Measurements from ENCODE around the gene RND1. TPM values are rescaled to one million over a fixed set of nuclear protein-coding genes. Genes with fewer than 3 reads are reported as not detected.
A peak's percentile ranks its signal among the peaks of the same experiment; 100 is the strongest.

RND1 gene
- total and polyA plus RNA-seq, 2 of the 13 experiments (the other 11 are each of a cell fraction or from before 2014, with no cell fraction given) = 1.8 to 1.9 TPM

DNA sequence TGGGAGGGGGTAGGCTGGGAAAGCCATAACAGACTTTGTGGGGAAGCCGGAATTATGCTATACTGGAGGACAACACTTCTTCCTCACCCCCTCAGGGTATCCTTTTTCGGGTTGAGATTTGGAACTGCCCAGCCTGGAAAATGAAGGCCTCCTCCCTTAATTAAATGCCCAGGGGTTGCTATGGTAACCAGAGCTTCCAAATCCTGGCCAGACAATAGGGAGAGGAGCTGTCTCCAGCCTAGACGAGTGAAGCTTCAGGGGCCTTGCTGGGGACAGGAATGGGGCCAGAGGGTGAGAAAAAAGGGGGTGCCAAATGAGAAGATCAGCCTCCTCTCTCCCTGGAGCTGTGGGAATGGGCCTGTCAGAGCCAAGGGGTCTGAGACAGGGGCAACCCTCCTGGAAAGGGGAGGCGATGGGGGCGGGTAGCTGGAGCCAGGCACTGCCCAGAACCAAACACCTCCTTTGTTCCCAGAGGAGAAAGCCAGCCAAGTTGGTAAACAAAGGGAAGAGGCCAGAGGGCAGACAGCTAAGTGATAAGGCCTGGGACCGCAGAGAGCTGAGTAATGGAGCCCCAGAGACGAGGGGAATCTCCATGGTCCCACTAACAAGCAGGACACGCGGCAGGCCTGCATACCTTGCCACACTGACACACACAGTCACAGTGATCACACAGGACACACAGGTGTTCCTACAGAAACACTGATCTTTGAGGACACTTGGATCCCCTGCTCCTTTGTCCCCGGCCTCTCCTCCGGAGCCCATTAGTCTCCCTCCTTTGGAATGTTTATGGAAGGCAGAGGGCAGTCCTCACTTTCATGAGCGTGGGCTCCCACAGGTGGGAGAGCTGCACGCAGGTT lies 17.9 kb upstream of the RND1 start (continued):
- TF ChIP-seq, protein P1, sequence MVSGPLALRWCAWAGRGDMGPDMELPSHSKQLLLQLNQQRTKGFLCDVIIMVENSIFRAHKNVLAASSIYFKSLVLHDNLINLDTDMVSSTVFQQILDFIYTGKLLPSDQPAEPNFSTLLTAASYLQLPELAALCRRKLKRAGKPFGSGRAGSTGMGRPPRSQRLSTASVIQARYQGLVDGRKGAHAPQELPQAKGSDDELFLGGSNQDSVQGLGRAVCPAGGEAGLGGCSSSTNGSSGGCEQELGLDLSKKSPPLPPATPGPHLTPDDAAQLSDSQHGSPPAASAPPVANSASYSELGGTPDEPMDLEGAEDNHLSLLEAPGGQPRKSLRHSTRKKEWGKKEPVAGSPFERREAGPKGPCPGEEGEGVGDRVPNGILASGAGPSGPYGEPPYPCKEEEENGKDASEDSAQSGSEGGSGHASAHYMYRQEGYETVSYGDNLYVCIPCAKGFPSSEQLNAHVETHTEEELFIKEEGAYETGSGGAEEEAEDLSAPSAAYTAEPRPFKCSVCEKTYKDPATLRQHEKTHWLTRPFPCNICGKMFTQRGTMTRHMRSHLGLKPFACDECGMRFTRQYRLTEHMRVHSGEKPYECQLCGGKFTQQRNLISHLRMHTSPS (CRISPR knock-in tag; IDR thresholded peaks at IDR 0.05; ENCODE audit: low read depth) = no peak
- no peak for TF ChIP-seq RERE (CRISPR knock-in tag; IDR thresholded peaks at IDR 0.05; ENCODE audit: low read depth)
- no peak for TF ChIP-seq ZNF232 (CRISPR knock-in tag; IDR thresholded peaks at IDR 0.05; ENCODE audit: borderline replicate concordance)
- TF ChIP-seq ATF1 (CRISPR knock-in tag; IDR thresholded peaks at IDR 0.05) = no peak
- TF ChIP-seq ZSCAN5A (CRISPR knock-in tag; IDR thresholded peaks at IDR 0.05; ENCODE audit: borderline replicate concordance) = 0 out of 2 replicates have a peak, but pooled peaks have one; percentile 30
- peak; percentile 54; the same call in 1 of the 2 replicates for TF ChIP-seq GATAD2A (CRISPR knock-in tag; IDR thresholded peaks at IDR 0.05)
- no peak for TF ChIP-seq ZBTB37 (CRISPR knock-in tag; IDR thresholded peaks at IDR 0.05)
- TF ChIP-seq ZNF549 (CRISPR knock-in tag; IDR thresholded peaks at IDR 0.05) = no peak
- TF ChIP-seq, protein P2, sequence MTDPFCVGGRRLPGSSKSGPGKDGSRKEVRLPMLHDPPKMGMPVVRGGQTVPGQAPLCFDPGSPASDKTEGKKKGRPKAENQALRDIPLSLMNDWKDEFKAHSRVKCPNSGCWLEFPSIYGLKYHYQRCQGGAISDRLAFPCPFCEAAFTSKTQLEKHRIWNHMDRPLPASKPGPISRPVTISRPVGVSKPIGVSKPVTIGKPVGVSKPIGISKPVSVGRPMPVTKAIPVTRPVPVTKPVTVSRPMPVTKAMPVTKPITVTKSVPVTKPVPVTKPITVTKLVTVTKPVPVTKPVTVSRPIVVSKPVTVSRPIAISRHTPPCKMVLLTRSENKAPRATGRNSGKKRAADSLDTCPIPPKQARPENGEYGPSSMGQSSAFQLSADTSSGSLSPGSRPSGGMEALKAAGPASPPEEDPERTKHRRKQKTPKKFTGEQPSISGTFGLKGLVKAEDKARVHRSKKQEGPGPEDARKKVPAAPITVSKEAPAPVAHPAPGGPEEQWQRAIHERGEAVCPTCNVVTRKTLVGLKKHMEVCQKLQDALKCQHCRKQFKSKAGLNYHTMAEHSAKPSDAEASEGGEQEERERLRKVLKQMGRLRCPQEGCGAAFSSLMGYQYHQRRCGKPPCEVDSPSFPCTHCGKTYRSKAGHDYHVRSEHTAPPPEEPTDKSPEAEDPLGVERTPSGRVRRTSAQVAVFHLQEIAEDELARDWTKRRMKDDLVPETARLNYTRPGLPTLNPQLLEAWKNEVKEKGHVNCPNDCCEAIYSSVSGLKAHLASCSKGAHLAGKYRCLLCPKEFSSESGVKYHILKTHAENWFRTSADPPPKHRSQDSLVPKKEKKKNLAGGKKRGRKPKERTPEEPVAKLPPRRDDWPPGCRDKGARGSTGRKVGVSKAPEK (CRISPR knock-in tag; IDR thresholded peaks at IDR 0.05; ENCODE audit: borderline replicate concordance) = no peak; the same call in 1 of the 2 replicates
- no peak for TF ChIP-seq ZNF382 (CRISPR knock-in tag; IDR thresholded peaks at IDR 0.05; ENCODE audit: borderline replicate concordance)
- TF ChIP-seq KAT2B (IDR thresholded peaks at IDR 0.05; ENCODE audit: borderline replicate concordance, low read depth, low read length) = no peak
- TF ChIP-seq HNRNPH1 (optimal IDR thresholded peaks at IDR 0.05; ENCODE audit: low read depth, low read length) = no peak
- TF ChIP-seq, protein P3, sequence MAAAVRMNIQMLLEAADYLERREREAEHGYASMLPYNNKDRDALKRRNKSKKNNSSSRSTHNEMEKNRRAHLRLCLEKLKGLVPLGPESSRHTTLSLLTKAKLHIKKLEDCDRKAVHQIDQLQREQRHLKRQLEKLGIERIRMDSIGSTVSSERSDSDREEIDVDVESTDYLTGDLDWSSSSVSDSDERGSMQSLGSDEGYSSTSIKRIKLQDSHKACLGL (CRISPR knock-in tag; IDR thresholded peaks at IDR 0.05) = no peak
- TF ChIP-seq KDM1A (CRISPR knock-in tag; IDR thresholded peaks at IDR 0.05) = no peak
- TF ChIP-seq MXD4 (CRISPR knock-in tag; IDR thresholded peaks at IDR 0.05) = no peak

Data from HepG2 (cell line).